Measurements from ENCODE around the gene HOXA3.

Gene HOXA3

DNA sequence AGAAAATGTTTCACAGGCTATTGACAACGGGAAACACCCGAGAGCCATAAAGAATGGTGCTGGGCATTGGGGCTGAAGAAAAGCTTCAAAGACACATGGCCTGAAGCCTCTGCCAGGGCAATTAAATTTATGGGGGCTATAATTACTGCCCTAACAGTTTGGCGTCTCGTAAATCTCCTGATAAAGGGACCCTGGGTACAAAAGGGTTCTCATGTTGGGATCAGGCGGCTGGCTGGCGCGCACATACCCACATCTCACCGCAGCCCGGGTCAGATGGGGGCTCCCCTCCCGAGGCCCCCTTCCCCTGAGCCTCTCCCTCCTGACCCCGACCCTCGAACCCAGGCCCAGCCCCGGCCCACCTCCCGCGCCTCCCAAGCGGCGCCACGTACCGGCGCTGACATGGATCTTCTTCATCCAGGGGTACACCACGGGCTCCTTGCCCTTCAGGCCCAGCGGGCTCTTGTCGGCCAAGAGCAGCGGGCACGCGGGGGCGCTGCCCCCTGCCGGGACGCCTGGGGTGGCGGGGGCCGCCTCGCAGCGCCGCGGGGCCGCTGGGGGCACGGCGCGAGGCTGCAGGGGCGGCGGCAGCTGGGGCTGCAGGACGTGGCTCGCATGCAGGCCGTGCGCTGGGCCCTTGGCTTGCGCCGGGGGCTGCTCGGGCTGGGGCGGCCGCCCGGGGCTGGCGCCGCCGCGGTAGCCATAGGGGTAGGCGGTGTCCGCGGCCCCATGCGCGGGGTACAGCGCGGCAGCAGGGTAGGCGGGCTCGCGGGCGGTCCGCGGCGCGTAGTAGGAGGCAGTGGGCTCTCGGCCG, 22.4 kb downstream of the HOXA3 start:
- DNase-seq (ENCODE audit: low read depth in 2 of 2), result no peak

DNA sequence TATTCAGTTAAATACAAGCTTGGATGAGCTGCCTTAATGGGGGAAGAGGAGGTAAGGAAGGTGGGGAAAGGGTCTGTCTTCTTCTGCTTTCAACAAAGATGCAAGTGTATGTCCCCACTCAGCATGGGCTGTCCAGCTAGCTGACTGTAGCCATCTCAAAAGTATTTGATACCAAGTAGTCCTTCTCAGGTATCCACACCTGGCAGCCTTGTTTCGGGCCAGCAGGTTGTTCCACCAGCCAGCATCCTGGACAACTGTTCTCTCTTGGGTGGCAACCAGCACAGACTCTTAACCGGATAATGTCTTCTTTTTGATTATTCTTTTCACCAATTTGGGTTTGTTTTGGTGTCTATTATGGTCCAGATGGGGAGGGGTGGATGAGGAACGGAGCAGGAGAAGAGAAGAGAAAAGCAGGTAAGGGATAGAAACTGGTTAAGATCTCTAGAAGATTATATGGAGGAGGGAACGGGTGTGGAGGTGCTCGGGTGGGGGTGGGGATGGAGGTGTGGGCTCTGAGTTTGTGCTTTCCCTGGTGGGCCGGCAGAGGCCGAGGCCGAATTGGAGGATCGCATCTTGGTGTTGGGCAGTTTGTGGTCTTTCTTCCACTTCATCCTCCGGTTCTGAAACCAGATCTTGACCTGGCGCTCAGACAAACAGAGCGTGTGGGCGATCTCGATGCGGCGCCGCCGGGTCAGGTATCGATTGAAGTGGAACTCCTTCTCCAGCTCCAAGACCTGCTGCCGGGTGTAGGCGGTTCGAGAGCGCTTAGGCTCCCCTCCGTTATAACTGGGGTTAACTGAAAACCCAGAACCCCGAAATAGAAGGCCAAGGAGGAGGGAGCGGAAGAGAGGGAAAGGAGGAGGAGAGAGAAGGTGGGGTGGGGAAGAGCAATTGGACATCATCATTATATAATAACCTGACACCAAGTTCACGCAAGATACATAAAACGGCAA, 23.3 kb downstream of the HOXA3 start:
- DNase-seq (ENCODE audit: low read depth in 2 of 2), result no peak

GRCh38 chr7:27128034-27128433, 24.3 kb downstream of the HOXA3 start:
- DNase-seq (ENCODE audit: low read depth in 2 of 2), result no peak

DNA sequence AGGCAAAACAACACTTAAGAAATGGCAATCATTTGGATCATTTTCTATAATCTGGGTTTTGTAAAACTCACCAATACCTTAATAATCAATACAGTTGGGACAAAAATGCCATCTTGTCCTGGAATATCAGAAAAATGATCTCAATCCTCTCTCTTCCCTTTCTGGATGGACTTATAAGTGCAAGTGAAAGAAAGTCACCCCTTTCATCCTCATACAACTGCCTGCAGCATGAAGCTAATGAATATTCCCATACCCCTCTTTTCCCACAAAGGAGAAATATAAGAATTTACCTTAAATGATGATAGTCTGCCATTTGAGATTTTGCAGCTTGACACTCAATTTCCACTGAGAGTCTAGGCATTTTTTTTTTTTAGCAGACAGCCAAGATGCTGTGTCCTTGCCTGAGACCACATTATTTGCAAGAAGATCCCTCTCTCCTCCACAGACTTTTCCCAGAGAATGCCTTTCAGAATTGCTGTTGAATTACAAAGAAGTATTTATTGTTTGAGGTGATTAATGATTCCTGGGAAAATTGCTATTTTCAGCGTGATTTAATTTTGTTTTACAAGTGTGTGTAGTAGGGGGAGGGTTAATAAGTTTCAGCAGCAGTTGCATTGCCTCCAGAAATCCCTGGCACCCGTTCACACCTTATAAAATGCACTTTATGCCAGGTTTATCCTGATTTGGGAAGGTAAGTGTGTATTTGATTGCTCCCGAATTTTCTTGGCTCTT, 25.6 kb downstream of the HOXA3 start:
- DNase-seq (ENCODE audit: low read depth in 2 of 2), result no peak

DNA sequence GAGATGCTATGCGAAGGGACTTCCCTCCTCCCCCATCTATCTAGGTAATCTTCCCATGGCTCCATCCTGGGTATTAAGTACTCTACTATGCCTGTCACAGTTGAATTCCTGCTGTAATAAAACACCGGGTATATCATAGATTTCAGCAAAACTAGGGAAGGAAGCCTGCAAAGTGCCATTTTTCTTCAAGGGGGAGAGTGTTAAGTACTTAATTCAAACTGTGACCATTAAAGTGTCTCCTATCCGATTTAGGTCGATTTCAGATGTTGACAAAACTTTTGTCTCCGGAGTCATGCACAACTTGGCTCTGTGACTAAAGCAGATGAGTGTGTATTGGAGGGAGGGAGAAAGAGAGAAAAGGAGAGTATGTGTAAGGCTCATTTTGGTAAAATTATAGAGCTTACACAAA, 26.4 kb downstream of the HOXA3 start:
- no peak for DNase-seq (ENCODE audit: low read depth in 2 of 2)

- DNase-seq (ENCODE audit: low read depth in 2 of 2), result no peak
Observed at GRCh38 chr7:27124902-27125689, 27.3 kb downstream of the HOXA3 start.

- DNase-seq (ENCODE audit: low read depth in 2 of 2), result no peak
Observed at GRCh38 chr7:27124096-27124901, 28.1 kb downstream of the HOXA3 start.

DNA sequence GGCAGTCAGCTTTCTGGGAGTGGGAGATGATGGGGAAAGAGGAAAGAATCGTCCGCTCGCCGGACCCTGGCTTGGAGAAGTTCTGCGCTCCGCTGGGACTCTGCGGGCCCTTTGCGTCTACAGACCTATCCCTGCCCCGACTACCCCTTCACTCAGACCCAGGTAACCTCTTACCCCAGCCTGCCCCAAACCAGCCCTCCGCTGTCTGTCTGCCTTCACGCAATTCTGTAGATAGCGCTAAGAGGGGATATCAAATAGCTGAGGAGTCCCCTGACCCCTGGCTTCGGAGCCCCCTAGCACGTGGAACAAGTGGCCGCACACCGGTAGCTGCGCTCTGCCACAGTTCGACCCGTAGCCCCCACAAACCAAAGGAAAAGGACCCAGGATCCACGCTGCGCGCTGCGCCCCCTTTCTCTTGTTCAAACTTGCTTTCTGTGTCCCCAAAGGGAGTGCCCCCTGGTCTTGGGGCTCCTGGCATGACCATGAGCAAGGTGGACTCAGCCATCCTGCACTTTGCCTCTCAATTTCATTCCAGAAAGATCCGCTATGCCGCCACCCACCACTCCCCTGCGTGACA, 28.8 kb downstream of the HOXA3 start:
- no peak for DNase-seq (ENCODE audit: low read depth in 2 of 2)

GRCh38 chr7:27123007-27123476, 29.3 kb downstream of the HOXA3 start:
- DNase-seq (ENCODE audit: low read depth in 2 of 2), result no peak

GRCh38 chr7:27122077-27122910, 30.1 kb downstream of the HOXA3 start:
- no peak for DNase-seq (ENCODE audit: low read depth in 2 of 2)

- no peak for DNase-seq (ENCODE audit: low read depth in 2 of 2)
Observed at GRCh38 chr7:27121684-27122076, 30.7 kb downstream of the HOXA3 start.

DNA sequence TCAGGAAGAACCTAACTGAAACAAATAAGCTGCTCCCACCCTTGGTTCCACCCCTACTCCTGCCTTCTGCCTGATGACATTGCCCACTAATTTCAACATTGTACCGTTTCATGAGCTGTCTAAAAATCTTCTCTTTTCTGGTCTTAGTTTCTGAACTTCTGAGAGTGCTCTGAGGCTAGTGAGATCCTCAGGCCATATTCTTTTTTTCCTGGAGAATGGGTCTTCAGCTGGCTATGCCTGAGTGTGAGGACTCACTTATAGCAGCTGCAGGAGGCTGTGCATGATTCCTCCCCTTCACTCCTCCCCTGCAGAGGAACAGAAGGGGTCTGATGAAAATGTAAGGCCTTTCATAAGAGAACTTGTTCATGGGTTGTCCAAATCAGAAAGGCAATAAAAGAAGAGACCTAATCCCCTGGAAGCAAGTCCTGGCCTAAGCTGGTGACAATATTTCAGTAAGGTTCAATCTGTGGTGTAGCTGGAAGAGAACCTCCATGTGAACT, 32.9 kb downstream of the HOXA3 start:
- no peak for DNase-seq (ENCODE audit: low read depth in 2 of 2)

DNA sequence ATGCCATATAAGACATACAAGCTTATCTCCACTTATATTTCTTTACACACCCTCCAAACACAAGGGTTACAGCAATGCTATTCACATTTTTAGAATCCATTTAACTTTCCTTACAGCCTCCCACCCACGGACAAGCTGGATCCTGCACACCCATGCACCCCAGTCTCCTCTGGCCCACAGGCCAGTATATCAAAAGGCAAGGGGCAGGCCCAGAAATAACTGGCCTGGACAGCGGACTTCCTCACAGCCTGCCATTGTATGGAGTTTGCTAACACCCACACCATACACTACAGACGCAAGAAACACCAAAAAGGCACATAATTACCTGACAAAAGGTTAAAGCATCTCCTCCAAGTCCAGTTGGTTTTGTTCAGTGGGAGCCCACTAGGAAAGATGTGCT, 33.8 kb downstream of the HOXA3 start:
- DNase-seq (ENCODE audit: low read depth in 2 of 2), result no peak

GRCh38 chr7:27117887-27118491, 34.4 kb downstream of the HOXA3 start:
- no peak for DNase-seq (ENCODE audit: low read depth in 2 of 2)

GRCh38 chr7:27116962-27117886, 35.2 kb downstream of the HOXA3 start:
- no peak for DNase-seq (ENCODE audit: low read depth in 2 of 2)

- no peak for DNase-seq (ENCODE audit: low read depth in 2 of 2)
Observed at GRCh38 chr7:27116031-27116961, 36.1 kb downstream of the HOXA3 start.

Measured in stimulated activated CD8-positive, alpha-beta memory T cell treated with anti-CD3 and anti-CD28 coated beads, Interleukin-7, amount 100 ng/mL, for 1 hour (primary cell).